ENCODE measurements around the gene ATP6V1F.

- TF ChIP-seq, protein P1, sequence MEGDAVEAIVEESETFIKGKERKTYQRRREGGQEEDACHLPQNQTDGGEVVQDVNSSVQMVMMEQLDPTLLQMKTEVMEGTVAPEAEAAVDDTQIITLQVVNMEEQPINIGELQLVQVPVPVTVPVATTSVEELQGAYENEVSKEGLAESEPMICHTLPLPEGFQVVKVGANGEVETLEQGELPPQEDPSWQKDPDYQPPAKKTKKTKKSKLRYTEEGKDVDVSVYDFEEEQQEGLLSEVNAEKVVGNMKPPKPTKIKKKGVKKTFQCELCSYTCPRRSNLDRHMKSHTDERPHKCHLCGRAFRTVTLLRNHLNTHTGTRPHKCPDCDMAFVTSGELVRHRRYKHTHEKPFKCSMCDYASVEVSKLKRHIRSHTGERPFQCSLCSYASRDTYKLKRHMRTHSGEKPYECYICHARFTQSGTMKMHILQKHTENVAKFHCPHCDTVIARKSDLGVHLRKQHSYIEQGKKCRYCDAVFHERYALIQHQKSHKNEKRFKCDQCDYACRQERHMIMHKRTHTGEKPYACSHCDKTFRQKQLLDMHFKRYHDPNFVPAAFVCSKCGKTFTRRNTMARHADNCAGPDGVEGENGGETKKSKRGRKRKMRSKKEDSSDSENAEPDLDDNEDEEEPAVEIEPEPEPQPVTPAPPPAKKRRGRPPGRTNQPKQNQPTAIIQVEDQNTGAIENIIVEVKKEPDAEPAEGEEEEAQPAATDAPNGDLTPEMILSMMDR (conservative IDR thresholded peaks at IDR 0.05 in 1 of 2, IDR thresholded peaks at IDR 0.05 in 1 of 2; ENCODE audit: low read depth in 1 of 2, low read length in 2 of 2), result no peak
- no peak for TF ChIP-seq EZH2 (IDR thresholded peaks at IDR 0.05; ENCODE audit: low read length, missing control alignments)
Measured at GRCh38 chr7:128826512-128826911, 36.1 kb upstream of the ATP6V1F start.
